ENCODE data around the gene DNAH12. TPM values are rescaled to one million over a fixed set of nuclear protein-coding genes. Genes with fewer than 3 reads are reported as not detected.
A peak's percentile ranks its signal among the peaks of the same experiment; 100 is the strongest.

DNAH12 gene, protein sequence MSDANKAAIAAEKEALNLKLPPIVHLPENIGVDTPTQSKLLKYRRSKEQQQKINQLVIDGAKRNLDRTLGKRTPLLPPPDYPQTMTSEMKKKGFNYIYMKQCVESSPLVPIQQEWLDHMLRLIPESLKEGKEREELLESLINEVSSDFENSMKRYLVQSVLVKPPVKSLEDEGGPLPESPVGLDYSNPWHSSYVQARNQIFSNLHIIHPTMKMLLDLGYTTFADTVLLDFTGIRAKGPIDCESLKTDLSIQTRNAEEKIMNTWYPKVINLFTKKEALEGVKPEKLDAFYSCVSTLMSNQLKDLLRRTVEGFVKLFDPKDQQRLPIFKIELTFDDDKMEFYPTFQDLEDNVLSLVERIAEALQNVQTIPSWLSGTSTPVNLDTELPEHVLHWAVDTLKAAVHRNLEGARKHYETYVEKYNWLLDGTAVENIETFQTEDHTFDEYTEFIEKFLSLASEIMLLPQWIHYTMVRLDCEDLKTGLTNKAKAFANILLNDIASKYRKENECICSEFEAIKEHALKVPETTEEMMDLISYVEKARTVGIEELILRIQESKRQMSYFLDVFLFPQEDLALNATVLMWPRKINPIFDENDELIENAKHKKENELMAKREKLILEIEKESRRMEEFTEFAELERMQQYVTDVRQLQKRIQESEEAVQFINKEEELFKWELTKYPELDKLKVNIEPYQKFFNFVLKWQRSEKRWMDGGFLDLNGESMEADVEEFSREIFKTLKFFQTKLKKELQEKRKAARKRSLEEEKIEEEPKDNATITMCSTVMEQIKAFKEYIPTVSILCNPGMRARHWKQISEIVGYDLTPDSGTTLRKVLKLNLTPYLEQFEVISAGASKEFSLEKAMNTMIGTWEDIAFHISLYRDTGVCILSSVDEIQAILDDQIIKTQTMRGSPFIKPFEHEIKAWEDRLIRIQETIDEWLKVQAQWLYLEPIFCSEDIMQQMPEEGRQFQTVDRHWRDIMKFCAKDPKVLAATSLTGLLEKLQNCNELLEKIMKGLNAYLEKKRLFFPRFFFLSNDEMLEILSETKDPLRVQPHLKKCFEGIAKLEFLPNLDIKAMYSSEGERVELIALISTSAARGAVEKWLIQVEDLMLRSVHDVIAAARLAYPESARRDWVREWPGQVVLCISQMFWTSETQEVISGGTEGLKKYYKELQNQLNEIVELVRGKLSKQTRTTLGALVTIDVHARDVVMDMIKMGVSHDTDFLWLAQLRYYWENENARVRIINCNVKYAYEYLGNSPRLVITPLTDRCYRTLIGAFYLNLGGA (N-terminal part only)
- total RNA-seq: 1 to 10 TPM in 3 of 8 experiments, under 1 TPM in 5; 0.21 to 6.6 (median 0.75) TPM

DNA sequence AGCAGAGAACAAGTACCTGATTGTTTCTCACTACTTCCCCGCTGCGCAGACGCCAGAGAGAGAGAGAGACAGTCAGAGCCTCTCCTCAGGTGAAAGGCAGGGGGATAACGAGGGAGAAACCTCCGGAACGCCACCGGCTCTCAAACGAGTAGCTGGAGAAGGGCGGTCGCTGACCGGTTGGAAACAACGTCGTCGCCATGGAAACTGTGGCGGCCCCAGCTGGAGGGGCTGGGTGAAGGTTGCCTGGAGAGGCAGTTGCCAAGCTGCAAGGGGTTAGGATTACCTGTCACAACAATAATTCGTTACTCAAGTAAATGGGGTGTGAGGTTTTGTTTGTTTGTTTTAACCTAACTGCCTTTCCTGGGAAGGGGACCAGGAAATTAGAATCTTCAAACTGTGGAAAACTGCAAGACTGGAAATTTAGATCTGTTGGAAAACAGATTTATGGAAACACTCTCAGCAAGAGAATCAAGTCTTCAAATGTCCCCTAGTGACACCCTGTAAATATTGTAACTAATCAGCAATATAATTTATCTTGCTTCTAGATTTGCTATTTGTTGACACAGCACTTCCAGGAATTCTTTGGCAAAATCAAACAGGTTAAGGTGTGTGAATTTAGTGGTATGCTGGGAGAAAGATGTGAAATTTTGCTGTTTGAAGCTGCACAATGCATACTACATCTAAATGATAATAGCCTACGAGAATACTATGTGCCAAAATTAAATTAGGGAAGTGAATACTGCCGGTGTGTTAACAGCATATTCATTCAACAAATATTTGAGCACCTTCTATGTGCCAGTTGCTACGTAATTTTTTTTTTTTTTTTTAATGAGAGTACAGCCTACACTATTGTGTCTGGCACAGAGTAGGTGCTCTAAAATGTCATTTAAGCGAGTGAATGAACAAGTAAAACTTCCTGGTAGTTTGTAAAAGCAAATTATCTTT, at the start of gene DNAH12:
Gene DNAH12, minus strand, starts transcription at position 164 of the 945 bp plus-strand sequence. CDS start 1,474 bp downstream, outside the sequence.
- peak; percentile 52 to 99 (median 98) for ATAC-seq (replicated peaks in 6 of 8)
- WGBS, 10 experiments: 11 to 72% (median 25%) methylated on average over 1 to 16 of the region's 20 CpGs

DNA sequence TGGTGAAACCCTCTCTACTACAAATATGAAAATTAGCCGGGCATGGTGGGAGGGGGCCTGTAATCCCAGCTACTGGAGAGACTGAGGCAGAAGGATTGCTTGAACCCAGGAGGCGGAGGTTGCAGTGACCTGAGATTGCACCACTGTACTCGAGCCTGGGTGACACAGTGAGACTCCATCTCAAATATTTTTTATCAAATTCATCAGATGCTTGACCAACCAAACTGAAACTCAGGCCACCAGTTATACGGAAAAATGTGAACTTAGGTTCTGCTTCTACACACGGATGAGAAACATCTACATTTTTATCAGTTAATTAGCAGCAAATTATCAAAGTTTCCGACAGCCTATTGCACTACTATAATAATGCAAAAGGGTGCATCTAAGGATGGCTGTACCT, 48.2 kb upstream of the DNAH12 start:
- in situ Hi-C loops (cut with MboI; ENCODE audit: low pct_unique_long_range_greater_than_20kb in 2 of 9, low sequenced_read_pairs in 9 of 9, unreplicated experiment in 9 of 9): no loop called here
- Histone ChIP-seq H3K27ac (no peak overlapping the region), H3K4me3 (peak overlapping the region; percentile 13 to 88 (median 69)), H3K4me1 (replicated peaks in 1 of 2) (peaks cover 0 to 5% of the 10 kb centered on the region in 2 donors)
- WGBS, 10 experiments: 0 to 95% (median 67%) methylated on average over 1 to 5 of the region's 6 CpGs; no CpG with 5 or more reads in 1 of the 10 experiments
- no peak for ATAC-seq (replicated peaks in 6 of 8)

More for the DNA sequence above, at the start of gene DNAH12:
- peaks cover 11 to 22% of the 10 kb centered on the region in 2 donors for H3K4me1 ChIP-seq (replicated peaks in 1 of 2)
- peak within 1 kb of the TSS; percentile 9 to 33 (median 22) for H3K4me3 ChIP-seq
- in situ Hi-C loops (cut with MboI; ENCODE audit: low pct_unique_long_range_greater_than_20kb in 2 of 9, low sequenced_read_pairs in 9 of 9, unreplicated experiment in 9 of 9): no loop called here
- peak within 1 kb of the TSS; percentile 7 to 71 for H3K27ac ChIP-seq

DNA sequence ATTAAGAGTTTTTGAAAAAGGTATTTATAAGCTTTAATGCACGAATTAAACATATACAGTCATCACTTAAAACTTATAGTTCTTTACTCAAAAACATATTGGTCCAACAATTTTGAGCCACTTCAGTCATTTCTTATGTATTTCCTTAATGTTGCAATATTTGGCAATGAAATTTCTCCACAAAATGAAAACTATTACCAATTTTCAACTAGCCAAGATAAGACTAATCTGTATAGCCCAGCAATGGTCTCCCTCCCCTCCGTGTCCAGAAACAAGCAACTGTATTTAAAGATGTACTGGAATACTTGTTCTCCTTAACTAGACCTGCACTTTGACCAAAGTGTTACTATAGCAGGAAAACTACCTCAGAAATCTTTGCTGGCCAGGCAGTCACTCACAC, 43.8 kb upstream of the DNAH12 start:
- ATAC-seq (replicated peaks in 6 of 8): no peak
- WGBS, 10 experiments: 54 to 100% (median 79%) methylated on average over 1 to 2 of the region's 2 CpGs
- Histone ChIP-seq H3K27ac (no peak overlapping the region), H3K4me3 (peak overlapping the region in 1 of 5 donors; percentile 69), H3K4me1 (replicated peaks in 1 of 2) (peaks cover 0 to 9% of the 10 kb centered on the region in 2 donors)
- in situ Hi-C loops (cut with MboI; ENCODE audit: low pct_unique_long_range_greater_than_20kb in 2 of 9, low sequenced_read_pairs in 9 of 9, unreplicated experiment in 9 of 9): no loop called here

DNA sequence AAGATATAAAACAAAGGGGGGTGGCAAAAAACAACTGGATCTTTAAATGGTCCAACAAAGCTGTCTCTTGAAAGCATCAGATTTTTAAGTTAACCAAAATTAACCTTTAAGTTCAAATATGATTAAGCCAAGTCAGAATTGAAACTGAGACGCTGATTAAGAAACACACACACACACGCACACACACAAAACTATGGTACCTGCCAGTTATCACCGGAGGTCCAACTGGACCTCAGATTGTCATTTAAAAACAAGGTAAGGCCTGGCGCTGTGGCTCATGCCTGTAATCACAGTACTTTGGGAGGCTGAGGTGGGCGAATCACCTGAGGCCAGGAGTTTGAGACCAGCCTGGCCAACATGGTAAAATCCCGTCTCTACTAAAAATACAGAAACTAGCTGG, 42.6 kb upstream of the DNAH12 start:
- in situ Hi-C loops (cut with MboI; ENCODE audit: low pct_unique_long_range_greater_than_20kb in 2 of 9, low sequenced_read_pairs in 9 of 9, unreplicated experiment in 9 of 9): no loop called here
- Histone ChIP-seq H3K4me3 (peak overlapping the region in 2 of 5 donors; percentile 10 to 24), H3K27ac (no peak overlapping the region), H3K4me1 (replicated peaks in 1 of 2) (peaks cover 0 to 9% of the 10 kb centered on the region in 2 donors)
- WGBS, 10 experiments: 61 to 94% (median 75%) methylated on average over 2 to 6 of the region's 6 CpGs; no CpG with 5 or more reads in 2 of the 10 experiments
- no peak for ATAC-seq (replicated peaks in 6 of 8)

DNA sequence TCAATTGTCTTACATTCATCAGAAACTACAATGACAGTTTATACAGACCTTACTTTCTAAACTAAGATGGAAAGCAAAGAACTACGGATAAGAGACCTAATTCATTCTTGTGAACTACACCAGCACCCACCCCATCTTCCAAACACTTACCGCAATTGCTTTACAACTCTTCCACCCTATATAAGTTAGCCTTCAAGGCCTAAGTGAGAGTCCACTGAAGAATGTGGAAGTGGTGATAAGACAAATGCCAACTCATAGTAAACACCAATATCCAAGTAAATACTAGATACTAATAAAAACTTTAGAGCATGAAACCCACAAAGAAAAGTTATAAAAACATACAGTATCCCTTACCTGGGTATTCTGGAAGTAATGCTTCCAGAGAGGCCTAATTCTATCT, 39.4 kb upstream of the DNAH12 start:
- in situ Hi-C loops (cut with MboI; ENCODE audit: low pct_unique_long_range_greater_than_20kb in 2 of 9, low sequenced_read_pairs in 9 of 9, unreplicated experiment in 9 of 9): no loop called here
- peak overlapping the region in 1 of 5 donors; percentile 8 for H3K4me3 ChIP-seq
- ATAC-seq (replicated peaks in 6 of 8): no peak
- H3K4me1 ChIP-seq (replicated peaks in 1 of 2): peaks cover 0 to 9% of the 10 kb centered on the region in 2 donors
- H3K27ac ChIP-seq: no peak overlapping the region
- WGBS, 10 experiments: 40 to 100% (median 91%) methylated on average over 1 to 2 of the region's 2 CpGs; no CpG with 5 or more reads in 2 of the 10 experiments

DNA sequence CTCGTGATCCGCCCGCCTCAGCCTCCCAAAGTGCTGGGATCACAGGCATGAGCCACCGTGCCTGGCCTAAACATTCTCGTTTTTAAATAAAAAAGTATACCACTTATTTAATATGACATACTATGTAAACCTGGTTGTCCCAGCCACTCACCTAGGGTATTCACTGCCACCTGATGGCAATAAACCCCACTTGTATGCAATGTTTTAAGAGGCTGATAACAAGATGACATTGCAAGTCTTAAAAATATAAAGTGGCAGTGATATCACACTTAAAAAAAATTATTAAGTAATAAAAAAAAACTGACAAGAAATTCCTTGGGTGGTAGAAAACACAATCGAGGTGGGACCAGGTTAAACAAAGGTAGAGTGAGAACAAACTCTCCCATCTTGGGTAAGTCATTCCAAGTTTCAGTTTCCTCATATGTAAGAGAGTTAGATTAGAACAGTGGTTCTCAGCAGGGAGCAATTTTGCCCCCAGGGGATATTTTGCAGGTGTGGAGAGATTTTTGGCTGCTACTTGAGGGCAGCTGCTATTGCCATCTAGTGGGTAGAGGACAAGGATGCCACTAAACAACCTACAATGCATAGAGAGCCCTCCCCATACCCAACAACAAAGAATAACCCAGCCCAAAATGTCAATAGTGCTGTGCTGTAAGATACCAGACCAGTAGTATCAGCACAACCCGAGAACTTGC, 38.5 kb upstream of the DNAH12 start:
- 67 to 100% (median 90%) methylated on average over 1 to 6 of the region's 7 CpGs; no CpG with 5 or more reads in 2 of the 10 experiments for WGBS, 10 experiments
- ATAC-seq (replicated peaks in 6 of 8): peak in 3 of 8 experiments; percentile 5 to 66 (median 28)

DNA sequence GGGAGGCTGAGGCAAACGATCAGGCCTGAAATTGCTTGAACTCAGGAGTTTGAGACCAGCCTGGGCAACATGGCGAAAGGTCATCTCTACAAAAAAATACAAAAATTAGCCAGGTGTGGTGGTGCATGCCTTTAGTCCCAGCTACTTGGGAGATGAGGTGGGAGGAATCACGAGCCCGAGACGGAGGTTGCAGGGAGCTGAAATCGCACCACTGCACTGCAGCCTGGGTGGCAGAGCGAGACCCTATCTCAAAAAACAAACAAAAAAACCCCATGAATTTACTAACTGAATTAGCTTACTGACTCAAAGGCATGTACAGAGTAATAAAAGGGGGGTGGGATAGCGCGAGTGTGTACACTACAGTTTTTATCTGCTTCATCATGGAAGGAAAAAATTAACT, 33.7 kb upstream of the DNAH12 start:
- Histone ChIP-seq H3K27ac (no peak overlapping the region), H3K4me1 (replicated peaks in 1 of 2) (peaks cover 0 to 5% of the 10 kb centered on the region in 2 donors), H3K4me3 (no peak overlapping the region)
- 75 to 100% (median 95%) methylated on average over 1 to 9 of the region's 9 CpGs; no CpG with 5 or more reads in 1 of the 10 experiments for WGBS, 10 experiments
- in situ Hi-C loops (cut with MboI; ENCODE audit: low pct_unique_long_range_greater_than_20kb in 2 of 9, low sequenced_read_pairs in 9 of 9, unreplicated experiment in 9 of 9): no loop called here
- no peak for ATAC-seq (replicated peaks in 6 of 8)

More for the DNA sequence above, 38.5 kb upstream of the DNAH12 start:
- peaks cover 0 to 9% of the 10 kb centered on the region in 2 donors for H3K4me1 ChIP-seq (replicated peaks in 1 of 2)
- H3K4me3 ChIP-seq: peak overlapping the region in 1 of 5 donors; percentile 4
- in situ Hi-C loops (cut with MboI; ENCODE audit: low pct_unique_long_range_greater_than_20kb in 2 of 9, low sequenced_read_pairs in 9 of 9, unreplicated experiment in 9 of 9): no loop called here
- H3K27ac ChIP-seq: no peak overlapping the region

DNA sequence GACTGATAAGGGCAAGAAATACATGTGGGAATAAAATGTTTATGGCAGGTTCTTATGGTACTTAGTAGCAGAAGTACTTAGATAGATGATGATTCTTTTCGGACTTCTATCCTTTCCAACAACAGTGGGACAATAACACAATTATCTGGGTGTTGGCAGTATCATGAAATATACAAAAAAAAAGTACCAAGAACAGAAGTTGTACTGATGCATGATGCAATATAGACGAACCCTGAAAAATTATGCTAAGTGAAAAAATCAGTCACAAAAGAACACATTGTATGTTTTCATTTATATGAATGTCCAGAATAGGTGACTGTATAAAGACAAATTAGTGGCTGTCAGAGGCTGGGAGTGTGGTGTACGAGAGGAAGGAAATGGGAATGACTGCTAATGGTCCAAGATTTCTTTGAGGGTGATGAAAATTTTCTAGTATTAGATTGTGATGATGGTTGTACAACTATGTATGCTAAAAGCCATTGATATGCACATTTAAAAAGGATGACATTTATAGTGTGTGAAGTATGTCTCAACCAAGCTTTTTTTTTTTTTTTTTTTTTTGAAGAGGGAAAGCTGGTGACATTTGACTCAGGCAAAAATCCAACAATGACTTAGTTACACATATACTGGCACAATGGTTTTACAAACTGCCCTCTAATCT, 32.0 kb upstream of the DNAH12 start:
- no peak overlapping the region for H3K4me3 ChIP-seq
- peak in 1 of 8 experiments; percentile 61 for ATAC-seq (replicated peaks in 6 of 8)
- in situ Hi-C loops (cut with MboI; ENCODE audit: low pct_unique_long_range_greater_than_20kb in 2 of 9, low sequenced_read_pairs in 9 of 9, unreplicated experiment in 9 of 9): no loop called here
- 83 to 100% (median 93%) methylated on average over 2 to 3 of the region's 3 CpGs; no CpG with 5 or more reads in 1 of the 10 experiments for WGBS, 10 experiments
- peaks cover 0 to 5% of the 10 kb centered on the region in 2 donors for H3K4me1 ChIP-seq (replicated peaks in 1 of 2)
- H3K27ac ChIP-seq: no peak overlapping the region

DNA sequence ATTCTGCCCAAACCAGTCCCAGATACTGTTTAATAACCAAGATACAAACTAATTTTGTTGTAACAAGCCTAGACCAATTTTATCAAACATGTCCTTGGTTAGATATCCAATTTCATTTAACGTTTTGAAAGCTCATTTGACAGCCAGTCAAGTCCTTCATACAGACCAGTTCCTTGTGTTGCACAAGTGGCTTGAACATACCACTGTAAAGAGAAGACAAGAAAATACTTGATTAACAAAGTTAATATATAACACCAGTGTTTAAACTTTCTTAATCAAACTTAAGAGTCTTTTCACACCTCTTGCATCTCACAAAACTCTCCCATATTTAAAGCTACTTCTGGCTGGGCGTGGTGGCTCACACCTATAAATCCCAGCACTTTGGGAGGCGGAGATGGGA, 28.0 kb upstream of the DNAH12 start:
- in situ Hi-C loops (cut with MboI; ENCODE audit: low pct_unique_long_range_greater_than_20kb in 2 of 9, low sequenced_read_pairs in 9 of 9, unreplicated experiment in 9 of 9): loop anchor here in 2 of 9 experiments (25.0 kb wide), 2 partner anchors 185 to 335 kb away; partner anchors contain the start of gene APPL1 (in 1 of the 2)
- Histone ChIP-seq H3K27ac (no peak overlapping the region), H3K4me1 (replicated peaks in 1 of 2) (peaks cover 0 to 2% of the 10 kb centered on the region in 2 donors), H3K4me3 (no peak overlapping the region)
- WGBS, 10 experiments: 0 to 100% (median 94%) methylated on average over 1 to 3 of the region's 3 CpGs; no CpG with 5 or more reads in 2 of the 10 experiments
- ATAC-seq (replicated peaks in 6 of 8): no peak

DNA sequence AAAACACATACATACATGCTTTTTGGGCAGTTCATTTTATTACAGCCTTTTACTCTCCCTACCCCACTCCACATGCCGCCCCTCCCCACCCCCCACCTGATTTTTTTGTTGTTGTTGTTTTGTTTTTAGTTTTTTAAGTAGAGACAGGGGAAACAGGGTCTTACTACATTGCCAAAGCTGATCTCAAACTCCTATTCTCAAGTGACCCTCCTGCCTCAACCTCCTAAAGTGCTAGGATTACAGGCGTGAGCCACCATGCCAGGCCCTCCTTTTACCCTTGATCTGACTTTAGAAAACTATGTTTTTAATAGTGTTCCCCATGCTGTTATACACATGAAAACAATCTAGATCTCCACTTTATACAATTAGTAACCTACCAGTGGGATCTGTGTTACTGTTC, 26.7 kb upstream of the DNAH12 start:
- Histone ChIP-seq H3K4me1 (replicated peaks in 1 of 2) (no peaks in the 10 kb centered on the region), H3K4me3 (no peak overlapping the region), H3K27ac (no peak overlapping the region)
- 100% methylated on average over 1 of the region's 2 CpGs; no CpG with 5 or more reads in 8 of the 10 experiments for WGBS, 10 experiments
- ATAC-seq (replicated peaks in 6 of 8): no peak
- in situ Hi-C loops (cut with MboI; ENCODE audit: low pct_unique_long_range_greater_than_20kb in 2 of 9, low sequenced_read_pairs in 9 of 9, unreplicated experiment in 9 of 9): loop anchor here in 2 of 9 experiments (25.0 kb wide), 2 partner anchors 184 to 334 kb away; partner anchors contain the start of gene APPL1 (in 1 of the 2)

Data from motor neuron (in vitro differentiated cells).